H9 (cell line): ENCODE results near the gene SCRN3. TPM values are rescaled to one million over a fixed set of nuclear protein-coding genes. Genes with fewer than 3 reads are reported as not detected.
A peak's percentile ranks its signal among the peaks of the same experiment; 100 is the strongest.
"Not testable (repeated sequence)": the region's sequence is repeated elsewhere in the genome, so short reads cannot be mapped to it uniquely, and the experiment has no call there.

Experiments used
- DNase-seq: peaks from one replicate; pipeline ENCODE4 v3.0.0-alpha.2; 2017
- H2AFZ ChIP-seq: one replicate; pipeline ENCODE4 v1.6.1; 2013; ENCODE audit warnings: mild to moderate bottlenecking, low read length, control low read depth, moderate library complexity
- H2AK5ac ChIP-seq: 2 replicates; pipeline ENCODE4 v1.6.1; 2013; ENCODE audit warnings: low read length, control low read depth, mixed read lengths; ENCODE audit not compliant: insufficient read length
- H2BK120ac ChIP-seq: one replicate; pipeline ENCODE4 v1.6.1; 2013; ENCODE audit warnings: low read depth, mild to moderate bottlenecking, low read length, control low read depth, inconsistent platforms; ENCODE audit not compliant: poor library complexity, severe bottlenecking
- H2BK12ac ChIP-seq: 2 replicates; pipeline ENCODE4 v1.6.1; 2013; ENCODE audit warnings: low read length, control low read depth, mixed read lengths, low read depth; ENCODE audit not compliant: insufficient read length
- H2BK15ac ChIP-seq: 2 replicates; pipeline ENCODE4 v1.6.1; 2013; ENCODE audit warnings: low read depth, low read length, control low read depth
- H2BK20ac ChIP-seq: one replicate; pipeline ENCODE4 v1.6.1; 2013; ENCODE audit warnings: low read depth, mild to moderate bottlenecking, low read length, control low read depth, inconsistent platforms; ENCODE audit not compliant: poor library complexity, severe bottlenecking
- H2BK5ac ChIP-seq: 2 replicates; pipeline ENCODE4 v1.6.1; 2013; ENCODE audit warnings: low read length, control low read depth, mixed read lengths; ENCODE audit not compliant: insufficient read length
- H3K14ac ChIP-seq: 2 replicates; pipeline ENCODE4 v1.6.1; 2013; ENCODE audit warnings: low read length, control low read depth; ENCODE audit not compliant: insufficient read depth
- H3K18ac ChIP-seq: 2 replicates; pipeline ENCODE4 v1.6.1; 2013; ENCODE audit warnings: low read depth, mild to moderate bottlenecking, mixed read lengths, low read length, control low read depth; ENCODE audit not compliant: insufficient read length
- H3K23ac ChIP-seq: 2 replicates; pipeline ENCODE4 v1.6.1; 2013; ENCODE audit warnings: low read length, control low read depth, mixed read lengths, low read depth; ENCODE audit not compliant: insufficient read length
- H3K23me2 ChIP-seq: 2 replicates; pipeline ENCODE4 v1.6.1; 2013; ENCODE audit warnings: low read depth, mild to moderate bottlenecking, mixed read lengths, low read length, control low read depth; ENCODE audit not compliant: insufficient read length, poor library complexity, severe bottlenecking
- H3K27ac ChIP-seq: 2 replicates; pipeline ENCODE4 v1.5.1; 2013; ENCODE audit warnings: low read length, control low read depth, mixed read lengths, low read depth; ENCODE audit not compliant: insufficient read length
- H3K27me3 ChIP-seq: 2 replicates; pipeline ENCODE4 v1.6.1; 2013; ENCODE audit warnings: low read length, control low read depth, inconsistent platforms; ENCODE audit not compliant: insufficient read depth
- H3K4ac ChIP-seq: 2 replicates; pipeline ENCODE4 v1.6.1; 2013; ENCODE audit warnings: low read depth, mild to moderate bottlenecking, control low read depth, inconsistent platforms, low read length, moderate library complexity
- H3K4me1 ChIP-seq: 2 replicates; pipeline ENCODE4 v1.6.1; 2013; ENCODE audit warnings: low read length, control low read depth, inconsistent platforms; ENCODE audit not compliant: insufficient read depth
- H3K4me2 ChIP-seq: 2 replicates; pipeline ENCODE4 v1.6.1; 2013; ENCODE audit warnings: low read length, control low read depth, mixed read lengths; ENCODE audit not compliant: insufficient read length, insufficient read depth
- H3K56ac ChIP-seq: 2 replicates; pipeline ENCODE4 v1.6.1; 2013; ENCODE audit warnings: low read depth, mild to moderate bottlenecking, mixed read lengths, low read length, control low read depth; ENCODE audit not compliant: insufficient read length
- H3K79me1 ChIP-seq: 2 replicates; pipeline ENCODE4 v1.6.1; 2013; ENCODE audit warnings: low read depth, mild to moderate bottlenecking, moderate library complexity, low read length, control low read depth, inconsistent platforms; ENCODE audit not compliant: insufficient read depth, poor library complexity, severe bottlenecking
- H3K79me2 ChIP-seq: 2 replicates; pipeline ENCODE4 v1.6.1; 2013; ENCODE audit warnings: low read length, control low read depth, inconsistent platforms; ENCODE audit not compliant: insufficient read depth
- H3K9ac ChIP-seq: 2 replicates; pipeline ENCODE4 v1.6.1; 2013; ENCODE audit warnings: low read length, control low read depth, mixed read lengths; ENCODE audit not compliant: insufficient read length; ENCODE audit errors: extremely low read depth
- H3K9me3 ChIP-seq: one replicate; pipeline ENCODE4 v1.6.1; 2013; ENCODE audit warnings: low read depth, low read length, inconsistent platforms; ENCODE audit not compliant: control insufficient read depth
- H3T11ph ChIP-seq: one replicate; pipeline ENCODE4 v1.6.1; 2013; ENCODE audit warnings: mild to moderate bottlenecking, low read length, control low read depth, inconsistent platforms
- H4K20me1 ChIP-seq: one replicate; pipeline ENCODE4 v1.6.1; 2013; ENCODE audit not compliant: control insufficient read depth, insufficient read length, insufficient read depth
- H4K5ac ChIP-seq: 2 replicates; pipeline ENCODE4 v1.6.1; 2013; ENCODE audit warnings: low read depth, mild to moderate bottlenecking, mixed read lengths, low read length, control low read depth; ENCODE audit not compliant: insufficient read length
- H4K8ac ChIP-seq: replicated peaks from 2 replicates; pipeline ENCODE4 v1.6.1; 2013; ENCODE audit warnings: low read length, control low read depth, mixed read lengths, low read depth; ENCODE audit not compliant: insufficient read length
- H4K91ac ChIP-seq: 2 replicates; pipeline ENCODE4 v1.6.1; 2013; ENCODE audit warnings: low read depth, mild to moderate bottlenecking, moderate library complexity, mixed read lengths, low read length, control low read depth; ENCODE audit not compliant: insufficient read length
- H3K27ac Mint-ChIP-seq, 3 experiments: 2 replicates in 2 of 3; 3 replicates in 1 of 3; pipeline ENCODE4 v1.8.0; 2020 to 2021; ENCODE audit warnings: mixed read lengths in 3 of 3, mild to moderate bottlenecking in 1 of 3, moderate library complexity in 1 of 3
- H3K27me3 Mint-ChIP-seq: 2 replicates; pipeline ENCODE4 v1.8.0; 2021; ENCODE audit warnings: low read depth, mild to moderate bottlenecking, moderate library complexity, mixed read lengths
- H3K36me3 Mint-ChIP-seq, 3 experiments: 2 replicates in 2 of 3; 3 replicates in 1 of 3; pipeline ENCODE4 v1.8.0; 2020 to 2021; ENCODE audit warnings: low read depth in 3 of 3, mixed read lengths in 3 of 3; ENCODE audit not compliant: insufficient read depth in 1 of 3
- H3K4me1 Mint-ChIP-seq, 2 experiments: 2 replicates each; pipeline ENCODE4 v1.8.0; 2020; ENCODE audit warnings: mixed read lengths in 2 of 2
- H3K4me3 Mint-ChIP-seq, 2 experiments: 2 replicates in 1 of 2; 3 replicates in 1 of 2; pipeline ENCODE4 v1.8.0; 2020 to 2021; ENCODE audit warnings: mild to moderate bottlenecking in 2 of 2, mixed read lengths in 2 of 2, moderate library complexity in 1 of 2
- H3K9me3 Mint-ChIP-seq, 2 experiments: 2 replicates in 1 of 2; 3 replicates in 1 of 2; pipeline ENCODE4 v1.8.0; 2020; ENCODE audit warnings: mild to moderate bottlenecking in 2 of 2, mixed read lengths in 2 of 2, moderate library complexity in 1 of 2
- WGBS: extraction: QIAGEN DNeasy Blood & Tissue Kit; methylation state at CpG from one replicate; pipeline ENCODE4 v1.1.7; 2013; ENCODE audit warnings: missing lambda C conversion rate, low lambda C conversion rate, mixed read lengths; ENCODE audit not compliant: insufficient read length; ENCODE audit errors: extremely low coverage; 5-methylcytosine and 5-hydroxymethylcytosine counted together
- total RNA-seq: library from RNA; stranded (reverse); gene quantifications from 2 replicates; pipeline ENCODE4 v1.2.1, GENCODE V29; 2021
- TF ChIP-seq, protein P1 (sequence below): fragments of 200-600 bp; sonication (generic); conservative IDR thresholded peaks from 3 replicates; pipeline ENCODE4 v1.8.0; 2021; ENCODE audit warnings: antibody characterized with exemption, mild to moderate bottlenecking

The SCRN3 gene
- total RNA-seq, 1 experiment from 2014 or later = 8.7 TPM

- Mint-ChIP-seq H3K9me3 (no peaks in the 10 kb centered on the region), H3K4me3 (no peak overlapping the region), H3K4me1 (no peaks in the 10 kb centered on the region), H3K27ac (no peak overlapping the region), H3K36me3 (no peaks in the 10 kb centered on the region), H3K27me3 (no peaks in the 10 kb centered on the region; the same call in 1 of the 2 replicates)
- H3K79me2 ChIP-seq = no peaks in the 10 kb centered on the region
- H3K18ac ChIP-seq = no peak overlapping the region
- no peak overlapping the region for H2BK12ac ChIP-seq
- H2BK5ac ChIP-seq = no peak overlapping the region
- no peak overlapping the region for H3K9ac ChIP-seq
- no peak for DNase-seq
- no peak overlapping the region for H3T11ph ChIP-seq
- TF ChIP-seq, protein P1, sequence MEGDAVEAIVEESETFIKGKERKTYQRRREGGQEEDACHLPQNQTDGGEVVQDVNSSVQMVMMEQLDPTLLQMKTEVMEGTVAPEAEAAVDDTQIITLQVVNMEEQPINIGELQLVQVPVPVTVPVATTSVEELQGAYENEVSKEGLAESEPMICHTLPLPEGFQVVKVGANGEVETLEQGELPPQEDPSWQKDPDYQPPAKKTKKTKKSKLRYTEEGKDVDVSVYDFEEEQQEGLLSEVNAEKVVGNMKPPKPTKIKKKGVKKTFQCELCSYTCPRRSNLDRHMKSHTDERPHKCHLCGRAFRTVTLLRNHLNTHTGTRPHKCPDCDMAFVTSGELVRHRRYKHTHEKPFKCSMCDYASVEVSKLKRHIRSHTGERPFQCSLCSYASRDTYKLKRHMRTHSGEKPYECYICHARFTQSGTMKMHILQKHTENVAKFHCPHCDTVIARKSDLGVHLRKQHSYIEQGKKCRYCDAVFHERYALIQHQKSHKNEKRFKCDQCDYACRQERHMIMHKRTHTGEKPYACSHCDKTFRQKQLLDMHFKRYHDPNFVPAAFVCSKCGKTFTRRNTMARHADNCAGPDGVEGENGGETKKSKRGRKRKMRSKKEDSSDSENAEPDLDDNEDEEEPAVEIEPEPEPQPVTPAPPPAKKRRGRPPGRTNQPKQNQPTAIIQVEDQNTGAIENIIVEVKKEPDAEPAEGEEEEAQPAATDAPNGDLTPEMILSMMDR = no peak
- H3K79me1 ChIP-seq = no peaks in the 10 kb centered on the region
- H3K27me3 ChIP-seq = no peaks in the 10 kb centered on the region
- no peak overlapping the region for H4K8ac ChIP-seq
- H3K4me2 ChIP-seq = no peak overlapping the region
- H3K9me3 ChIP-seq = no peaks in the 10 kb centered on the region
- no peak overlapping the region for H4K5ac ChIP-seq
- no peak overlapping the region for H2BK120ac ChIP-seq
- H2BK20ac ChIP-seq = no peak overlapping the region
- no peak overlapping the region for H2BK15ac ChIP-seq
- no peak overlapping the region for H3K23ac ChIP-seq
- no peaks in the 10 kb centered on the region for H4K20me1 ChIP-seq
- no peak overlapping the region for H3K14ac ChIP-seq
- H2AFZ ChIP-seq = no peak overlapping the region
- H3K56ac ChIP-seq = no peak overlapping the region
- H3K27ac ChIP-seq = no peak overlapping the region
- no peak overlapping the region for H2AK5ac ChIP-seq
- no peaks in the 10 kb centered on the region for H3K23me2 ChIP-seq
- no peaks in the 10 kb centered on the region for H3K4me1 ChIP-seq
- no peak overlapping the region for H4K91ac ChIP-seq
- H3K4ac ChIP-seq = no peak overlapping the region
Measured at GRCh38 chr2:174403628-174404027, 8.1 kb downstream of the SCRN3 start.

DNA sequence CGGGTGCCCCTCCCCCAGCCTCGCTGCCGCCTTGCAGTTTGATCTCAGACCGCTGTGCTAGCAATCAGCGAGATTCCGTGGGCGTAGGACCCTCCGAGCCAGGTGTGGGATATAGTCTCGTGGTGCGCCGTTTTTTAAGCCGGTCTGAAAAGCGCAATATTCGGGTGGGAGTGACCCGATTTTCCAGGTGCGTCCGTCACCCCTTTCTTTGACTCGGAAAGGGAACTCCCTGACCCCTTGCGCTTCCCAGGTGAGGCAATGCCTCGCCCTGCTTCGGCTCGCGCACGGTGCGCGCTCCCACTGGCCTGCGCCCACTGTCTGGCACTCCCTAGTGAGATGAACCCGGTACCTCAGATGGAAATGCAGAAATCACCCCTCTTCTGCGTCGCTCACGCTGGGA is 14.5 kb downstream of the SCRN3 start:
- H3K9me3 ChIP-seq, H2AK5ac ChIP-seq, H3K18ac ChIP-seq, H4K20me1 ChIP-seq, H3K4me1 Mint-ChIP-seq, DNase-seq, H4K8ac ChIP-seq, H3K27ac ChIP-seq, H2BK120ac ChIP-seq, H3T11ph ChIP-seq, H4K5ac ChIP-seq, H3K4ac ChIP-seq, H2BK15ac ChIP-seq, H2BK5ac ChIP-seq, H2BK20ac ChIP-seq, H3K27me3 ChIP-seq, H3K56ac ChIP-seq, H3K36me3 Mint-ChIP-seq, H2BK12ac ChIP-seq, H3K79me1 ChIP-seq, H3K79me2 ChIP-seq, H4K91ac ChIP-seq, H3K14ac ChIP-seq, H3K23me2 ChIP-seq, H3K27me3 Mint-ChIP-seq, H3K9me3 Mint-ChIP-seq, H2AFZ ChIP-seq, H3K4me1 ChIP-seq, H3K23ac ChIP-seq: not testable (repeated sequence)
- no CpG with 5 or more reads among the region's 31 CpGs for WGBS
- Histone ChIP-seq H3K4me2 (peak overlapping the region; percentile 47), H3K9ac (peak overlapping the region; percentile 58)
- Mint-ChIP-seq H3K4me3 (peak overlapping the region; percentile 77 to 85), H3K27ac (peak overlapping the region in 2 of 3 experiments; percentile 82 to 95; a peak in 3 of 7 replicates)
